ENCODE results near the gene SLC9A8.

DNA sequence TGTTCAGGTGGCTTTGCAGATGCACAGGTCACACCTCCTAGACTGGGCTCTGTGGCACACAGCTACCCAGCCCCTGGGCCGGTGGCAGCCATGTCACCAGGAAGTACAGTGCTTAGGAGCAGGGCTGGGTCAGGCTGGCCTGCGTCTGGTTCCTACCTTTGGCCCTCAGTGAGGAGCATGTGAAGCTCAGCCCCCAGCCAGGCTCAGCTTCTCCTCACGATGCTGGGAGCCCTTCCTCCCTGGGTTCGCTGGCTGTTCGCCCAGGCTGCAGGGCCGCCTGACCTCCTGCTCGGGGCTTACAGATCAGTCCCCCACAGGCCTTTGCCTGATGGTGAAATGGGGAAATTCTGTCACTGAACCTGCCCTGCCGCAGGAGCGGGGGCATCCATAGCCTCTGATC lies 79.6 kb downstream of the SLC9A8 start:
- no peak for TF ChIP-seq EZH2 (IDR thresholded peaks at IDR 0.05; ENCODE audit: insufficient read depth, low read length)
- TF ChIP-seq, protein P1, sequence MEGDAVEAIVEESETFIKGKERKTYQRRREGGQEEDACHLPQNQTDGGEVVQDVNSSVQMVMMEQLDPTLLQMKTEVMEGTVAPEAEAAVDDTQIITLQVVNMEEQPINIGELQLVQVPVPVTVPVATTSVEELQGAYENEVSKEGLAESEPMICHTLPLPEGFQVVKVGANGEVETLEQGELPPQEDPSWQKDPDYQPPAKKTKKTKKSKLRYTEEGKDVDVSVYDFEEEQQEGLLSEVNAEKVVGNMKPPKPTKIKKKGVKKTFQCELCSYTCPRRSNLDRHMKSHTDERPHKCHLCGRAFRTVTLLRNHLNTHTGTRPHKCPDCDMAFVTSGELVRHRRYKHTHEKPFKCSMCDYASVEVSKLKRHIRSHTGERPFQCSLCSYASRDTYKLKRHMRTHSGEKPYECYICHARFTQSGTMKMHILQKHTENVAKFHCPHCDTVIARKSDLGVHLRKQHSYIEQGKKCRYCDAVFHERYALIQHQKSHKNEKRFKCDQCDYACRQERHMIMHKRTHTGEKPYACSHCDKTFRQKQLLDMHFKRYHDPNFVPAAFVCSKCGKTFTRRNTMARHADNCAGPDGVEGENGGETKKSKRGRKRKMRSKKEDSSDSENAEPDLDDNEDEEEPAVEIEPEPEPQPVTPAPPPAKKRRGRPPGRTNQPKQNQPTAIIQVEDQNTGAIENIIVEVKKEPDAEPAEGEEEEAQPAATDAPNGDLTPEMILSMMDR (IDR thresholded peaks at IDR 0.05; ENCODE audit: insufficient read depth, low read depth, low read length) = no peak

Data from astrocyte (in vitro differentiated cells and primary cell).